MCF 10A (cell line): Measurements from ENCODE around the gene TWF2. TPM values are rescaled to one million over a fixed set of nuclear protein-coding genes. Genes with fewer than 3 reads are reported as not detected.

Experiments used
- BruUV-seq: library from RNA; stranded (reverse); fragments of 400-500 nt; replicated peaks from 2 replicates; lab custom pipeline; 2021; lab: Mats Ljungman, UMichigan
- CTCF ChIA-PET: fragments of 300-600 bp; sonication (Branson Sonifier 250); formaldehyde crosslinking; extraction: SDS; loops from one replicate; lab custom pipeline; 2021; ENCODE audit warnings: antibody characterized with exemption, inconsistent platforms; lab: Yijun Ruan, JAX
- POLR2A ChIA-PET: fragments of 300-600, 350-650 bp; sonication (Branson Sonifier 250); formaldehyde crosslinking; extraction: SDS; loops from one replicate; lab custom pipeline; 2020; ENCODE audit warnings: antibody characterized with exemption, inconsistent platforms; lab: Yijun Ruan, JAX
- DNase-seq: peaks from one replicate; pipeline ENCODE4 v3.0.0-alpha.2; 2018; ENCODE audit not compliant: unreplicated experiment
- H3K27ac Mint-ChIP-seq: one replicate; pipeline ENCODE4 v1.8.0; 2022; ENCODE audit warnings: mild to moderate bottlenecking, low read depth, mixed read lengths; ENCODE audit not compliant: unreplicated experiment
- H3K27me3 Mint-ChIP-seq: one replicate; pipeline ENCODE4 v1.8.0; 2022; ENCODE audit warnings: mixed read lengths; ENCODE audit not compliant: insufficient read depth, unreplicated experiment
- H3K36me3 Mint-ChIP-seq: one replicate; pipeline ENCODE4 v1.8.0; 2022; ENCODE audit warnings: mild to moderate bottlenecking, moderate library complexity, mixed read lengths; ENCODE audit not compliant: insufficient read depth, unreplicated experiment
- H3K4me1 Mint-ChIP-seq: one replicate; pipeline ENCODE4 v1.8.0; 2022; ENCODE audit warnings: mixed read lengths; ENCODE audit not compliant: insufficient read depth, unreplicated experiment
- H3K4me3 Mint-ChIP-seq: one replicate; pipeline ENCODE4 v1.8.0; 2022; ENCODE audit warnings: mild to moderate bottlenecking, moderate library complexity, mixed read lengths; ENCODE audit not compliant: unreplicated experiment
- H3K9me3 Mint-ChIP-seq: one replicate; pipeline ENCODE4 v1.8.0; 2022; ENCODE audit warnings: mixed read lengths; ENCODE audit not compliant: unreplicated experiment
- intact Hi-C: fragments of 100-400 bp; cut with micrococcal nuclease; formaldehyde crosslinking; loops from 2 replicates; pipeline ENCODE4 v1.14.1; 2022
- total RNA-seq: library from RNA; stranded (reverse); gene quantifications from 2 replicates; pipeline ENCODE4 v1.2.3, GENCODE V29; 2022
- TF ChIP-seq, protein P1 (sequence below): fragments of 200-600 bp; IDR thresholded peaks from one replicate; pipeline ENCODE4 v1.8.0; 2022; ENCODE audit warnings: antibody characterized with exemption, mild to moderate bottlenecking; ENCODE audit not compliant: unreplicated experiment

TWF2 gene
- total RNA-seq, 1 experiment from 2014 or later, result 47.0 TPM

GRCh38 chr3:52227117-52227516, 11.8 kb downstream of the TWF2 start:
- Mint-ChIP-seq H3K36me3 (peaks cover 33% of the 10 kb centered on the region), H3K27me3 (no peaks in the 10 kb centered on the region), H3K4me1 (peaks cover 16% of the 10 kb centered on the region), H3K4me3 (no peak overlapping the region), H3K27ac (peak overlapping the region; percentile 7), H3K9me3 (no peaks in the 10 kb centered on the region)
- no peak for DNase-seq
- intact Hi-C loops, result no loop called here
- POLR2A ChIA-PET, result interaction anchor here (1.2 kb wide), 1 partner anchor 23 kb away, joined by 3 read pairs; no protein-coding TSS in a partner anchor
- no TSS peak for BruUV-seq
- CTCF ChIA-PET, result interaction anchor here (0.7 to 13.0 kb wide), 3 partner anchors 8 to 112 kb away, joined by 3 to 175 read pairs (median 4); partner anchors contain the start of gene TWF2
- TF ChIP-seq, protein P1, sequence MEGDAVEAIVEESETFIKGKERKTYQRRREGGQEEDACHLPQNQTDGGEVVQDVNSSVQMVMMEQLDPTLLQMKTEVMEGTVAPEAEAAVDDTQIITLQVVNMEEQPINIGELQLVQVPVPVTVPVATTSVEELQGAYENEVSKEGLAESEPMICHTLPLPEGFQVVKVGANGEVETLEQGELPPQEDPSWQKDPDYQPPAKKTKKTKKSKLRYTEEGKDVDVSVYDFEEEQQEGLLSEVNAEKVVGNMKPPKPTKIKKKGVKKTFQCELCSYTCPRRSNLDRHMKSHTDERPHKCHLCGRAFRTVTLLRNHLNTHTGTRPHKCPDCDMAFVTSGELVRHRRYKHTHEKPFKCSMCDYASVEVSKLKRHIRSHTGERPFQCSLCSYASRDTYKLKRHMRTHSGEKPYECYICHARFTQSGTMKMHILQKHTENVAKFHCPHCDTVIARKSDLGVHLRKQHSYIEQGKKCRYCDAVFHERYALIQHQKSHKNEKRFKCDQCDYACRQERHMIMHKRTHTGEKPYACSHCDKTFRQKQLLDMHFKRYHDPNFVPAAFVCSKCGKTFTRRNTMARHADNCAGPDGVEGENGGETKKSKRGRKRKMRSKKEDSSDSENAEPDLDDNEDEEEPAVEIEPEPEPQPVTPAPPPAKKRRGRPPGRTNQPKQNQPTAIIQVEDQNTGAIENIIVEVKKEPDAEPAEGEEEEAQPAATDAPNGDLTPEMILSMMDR, result no peak

DNA sequence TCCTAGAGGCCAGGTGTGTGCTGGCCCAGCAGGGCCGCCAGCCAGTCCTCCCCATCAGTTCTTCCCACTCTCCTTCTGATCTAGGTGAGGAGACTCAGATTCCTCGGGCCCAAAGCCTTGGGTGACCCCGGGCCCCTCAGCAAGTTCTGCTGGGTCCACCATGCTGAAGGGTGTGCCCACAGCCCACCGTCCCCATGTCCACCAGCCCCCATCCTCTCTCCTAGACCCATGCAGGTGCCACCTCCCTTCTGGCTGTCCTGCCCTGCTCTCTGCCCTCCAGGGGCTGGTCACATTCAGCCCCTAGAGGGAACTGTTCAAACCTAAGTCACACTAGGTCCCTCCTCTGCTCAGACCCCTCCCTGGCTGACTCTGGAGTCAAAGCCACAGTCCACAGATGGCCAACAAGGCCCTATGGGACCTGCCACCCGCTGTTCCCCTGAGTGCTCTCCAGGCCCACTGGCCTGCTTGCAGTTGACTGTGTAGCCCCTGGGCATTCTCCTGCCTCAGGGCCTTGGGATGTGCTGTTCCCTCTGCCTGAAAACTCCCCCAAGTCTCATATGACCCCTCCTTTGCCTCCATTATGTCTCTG, 12.6 kb downstream of the TWF2 start:
- no TSS peak for BruUV-seq
- CTCF ChIA-PET, result interaction anchor here (9.6 to 13.0 kb wide), 2 partner anchors 9 to 113 kb away, joined by 82 to 175 read pairs; partner anchors contain the start of gene TWF2

DNA sequence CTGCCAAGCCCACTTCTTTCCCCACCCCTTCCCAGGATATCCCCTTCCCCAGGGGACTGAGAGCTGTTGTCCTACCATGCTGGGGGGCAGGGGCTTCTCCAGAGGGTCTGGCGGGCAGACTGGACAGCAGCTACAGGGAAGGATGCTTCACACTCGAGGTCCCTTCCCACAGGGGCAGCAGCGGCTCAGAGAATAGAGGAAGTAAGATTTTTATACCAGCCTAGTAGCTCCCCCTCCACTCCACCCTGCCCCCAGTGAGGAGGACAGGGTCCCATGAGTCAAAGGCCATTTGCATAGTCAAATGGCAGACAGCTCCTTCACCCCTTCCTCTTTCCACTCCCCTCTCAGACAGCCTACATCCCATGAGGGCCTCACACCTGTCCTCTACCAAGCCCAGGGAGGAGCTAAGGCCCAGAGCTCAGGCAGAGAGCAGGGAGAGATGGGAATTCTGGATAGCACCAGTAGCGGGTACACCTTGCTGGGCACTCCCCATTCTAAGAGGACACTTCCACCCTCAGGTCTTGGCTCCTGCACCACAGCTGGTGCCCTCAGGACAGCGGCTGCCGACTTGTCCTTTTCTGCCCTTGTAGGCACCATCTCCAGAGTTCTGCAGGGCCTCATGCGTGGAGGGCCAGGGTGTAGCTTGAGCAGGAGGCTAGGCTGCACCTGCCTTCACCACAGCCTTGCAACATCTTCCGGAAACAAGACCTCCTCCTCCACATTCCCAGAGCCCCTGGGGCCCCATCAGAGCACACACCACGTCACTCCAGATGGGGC, 13.3 kb downstream of the TWF2 start, which contains the start of gene TLR9:
Gene TLR9, minus strand, starts transcription at position 194 of the 777 bp plus-strand sequence. Its CDS starts 116 bp downstream, at position 78.
- H3K4me3 Mint-ChIP-seq, result no peak within 1 kb of the TSS
- peak within 1 kb of the TSS; percentile 7 for H3K27ac Mint-ChIP-seq
- H3K4me1 Mint-ChIP-seq, result peaks cover 16% of the 10 kb centered on the region
- TF ChIP-seq, protein P1, result no peak
- H3K9me3 Mint-ChIP-seq, result no peaks in the 10 kb centered on the region
- peaks cover 18% of the 10 kb centered on the region for H3K36me3 Mint-ChIP-seq
- intact Hi-C loops, result no loop called here
- no TSS peak for BruUV-seq
- CTCF ChIA-PET, result interaction anchor here (0.9 to 13.0 kb wide), 5 partner anchors 10 to 224 kb away, joined by 3 to 175 read pairs (median 3); partner anchors contain the start of genes TWF2 and WDR82
- DNase-seq, result peak; percentile 77
- POLR2A ChIA-PET, result interaction anchor here (0.7 to 1.0 kb wide), 2 partner anchors 12 to 16 kb away, joined by 3 to 6 read pairs; no protein-coding TSS in a partner anchor
- no peaks in the 10 kb centered on the region for H3K27me3 Mint-ChIP-seq

More for the DNA sequence above, 12.6 kb downstream of the TWF2 start:
- POLR2A ChIA-PET, result interaction anchor here (0.7 to 1.2 kb wide), 3 partner anchors 11 to 24 kb away, joined by 3 to 6 read pairs (median 3); no protein-coding TSS in a partner anchor
- H3K36me3 Mint-ChIP-seq, result peaks cover 25% of the 10 kb centered on the region
- DNase-seq, result no peak
- H3K4me1 Mint-ChIP-seq, result peaks cover 16% of the 10 kb centered on the region
- intact Hi-C loops, result no loop called here
- H3K9me3 Mint-ChIP-seq, result no peaks in the 10 kb centered on the region
- H3K27ac Mint-ChIP-seq, result peak overlapping the region; percentile 7
- TF ChIP-seq, protein P1, result no peak
- no peaks in the 10 kb centered on the region for H3K27me3 Mint-ChIP-seq
- no peak overlapping the region for H3K4me3 Mint-ChIP-seq
